Activated CD8-positive, alpha-beta memory T cell treated with anti-CD3 and anti-CD28 coated beads for 36 hours (primary cell): ENCODE data around the gene ITPR2. TPM values are rescaled to one million over a fixed set of nuclear protein-coding genes. Genes with fewer than 3 reads are reported as not detected.
"Not testable (repeated sequence)": the region's sequence is repeated elsewhere in the genome, so short reads cannot be mapped to it uniquely, and the experiment has no call there.

Experiments used
- CTCF ChIA-PET: fragments of 350-600 bp; sonication (Branson Sonifier 250); formaldehyde crosslinking; loops from one replicate; lab custom pipeline; 2021; ENCODE audit warnings: antibody characterized with exemption; lab: Charles Lee
- POLR2A ChIA-PET: fragments of 350-600 bp; sonication (Branson Sonifier 250); formaldehyde crosslinking; loops from one replicate; lab custom pipeline; 2021; ENCODE audit warnings: antibody characterized with exemption; lab: Charles Lee
- total RNA-seq, 2 experiments: library from RNA; stranded (reverse); gene quantifications; one replicate each; pipeline ENCODE4 v1.2.3, GENCODE V29; 2021

Gene ITPR2
- total RNA-seq, 2 experiments from 2014 or later = 27.0 to 28.6 TPM

DNA sequence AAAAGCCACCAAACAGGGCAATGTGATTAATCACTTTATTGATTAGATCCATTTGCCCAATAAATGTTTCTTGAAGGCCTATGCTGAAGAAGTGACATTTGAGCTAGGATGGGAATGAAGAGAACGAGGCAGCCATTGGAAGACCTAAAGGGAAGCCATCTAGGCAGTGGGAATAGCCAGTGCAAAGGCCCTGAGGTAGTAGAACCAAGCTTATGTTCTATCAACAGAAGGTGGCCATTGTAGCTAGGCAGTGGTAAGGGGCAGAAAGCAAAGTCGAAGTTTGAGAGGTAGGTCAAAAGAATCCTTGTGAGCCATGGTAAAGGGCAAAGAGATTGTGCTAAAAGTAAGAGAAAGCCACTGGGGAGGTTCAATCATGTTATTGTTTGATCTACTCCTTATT lies 173.1 kb downstream of the ITPR2 start:
- CTCF ChIA-PET = interaction anchor here (0.6 kb wide), 1 partner anchor 75 kb away, joined by 4 read pairs; no protein-coding TSS in a partner anchor
- POLR2A ChIA-PET = no interaction called here

DNA sequence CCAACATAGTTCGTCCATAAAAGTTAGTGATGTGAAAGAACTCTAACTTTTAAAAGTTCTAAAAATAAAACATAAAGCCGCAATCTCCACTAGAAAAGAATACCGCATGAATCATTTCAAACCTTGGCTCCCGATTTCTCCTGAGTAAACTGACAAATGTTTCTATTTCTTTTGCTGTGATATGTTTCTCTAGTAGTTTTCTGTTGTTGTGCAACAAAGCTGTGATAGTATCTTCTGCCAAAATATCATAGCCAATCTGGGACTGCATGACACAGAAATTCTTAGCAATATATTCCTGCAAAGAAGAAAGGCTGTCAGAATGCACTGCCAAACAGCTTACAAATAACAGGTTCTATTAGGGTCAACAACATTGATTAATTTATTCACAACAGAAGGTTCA lies 174.0 kb downstream of the ITPR2 start:
- ChIA-PET CTCF (no interaction called here), POLR2A (no interaction called here)

GRCh38 chr12:26654623-26655022 lies 178.4 kb downstream of the ITPR2 start:
- ChIA-PET CTCF (no interaction called here), POLR2A (no interaction called here)

DNA sequence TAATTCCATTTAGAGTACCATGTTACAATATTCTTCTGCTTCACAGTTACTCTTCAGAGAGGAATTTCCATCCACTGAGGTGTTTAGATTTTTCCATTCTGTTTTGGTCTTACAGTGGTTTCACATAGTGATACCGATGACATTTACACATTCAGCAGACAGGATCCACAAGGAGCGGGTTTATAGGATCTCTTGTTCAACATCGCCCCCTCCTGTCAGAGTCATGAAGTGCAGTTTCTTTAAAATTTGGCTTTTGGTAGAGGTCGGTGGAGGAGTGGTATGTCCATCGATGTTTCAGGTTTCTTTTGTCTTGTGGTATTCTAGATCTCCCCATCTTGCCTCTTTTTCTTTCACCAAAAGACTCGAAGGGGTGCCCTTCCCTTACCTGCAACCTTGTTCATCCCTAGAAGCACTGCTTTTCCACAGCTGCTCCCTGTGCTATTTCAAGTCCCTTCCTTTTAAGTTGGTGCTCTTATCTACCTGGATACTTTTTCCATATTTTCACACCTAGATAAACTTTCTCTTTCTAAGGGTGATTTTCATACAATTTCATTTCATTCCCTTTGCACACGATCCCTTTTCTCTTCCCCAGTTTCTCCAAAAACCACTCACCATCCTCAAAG lies 181.3 kb downstream of the ITPR2 start:
- POLR2A ChIA-PET = no interaction called here
- CTCF ChIA-PET = interaction anchor here (1.3 kb wide), 1 partner anchor 47 kb away, joined by 3 read pairs; no protein-coding TSS in a partner anchor

GRCh38 chr12:26651036-26651435 lies 182.0 kb downstream of the ITPR2 start:
- POLR2A ChIA-PET = no interaction called here
- CTCF ChIA-PET = no interaction called here

DNA sequence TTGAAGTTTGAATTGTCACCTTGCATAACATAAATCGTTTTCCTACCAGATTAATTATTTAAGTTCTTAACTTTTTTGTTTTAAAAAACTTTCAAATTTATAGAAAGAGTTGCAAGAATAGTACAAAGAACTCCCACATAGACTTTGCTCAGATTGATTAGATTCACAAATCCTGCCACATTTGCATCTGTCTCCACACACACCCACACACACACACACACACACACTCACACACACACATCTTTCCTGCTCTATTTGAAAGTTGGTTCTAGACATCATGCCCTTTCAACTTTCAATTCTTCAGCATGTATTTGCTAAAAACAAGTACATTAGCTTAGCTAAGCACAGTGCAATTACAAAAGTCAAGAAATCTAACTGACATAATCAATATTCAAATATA lies 184.0 kb downstream of the ITPR2 start:
- POLR2A ChIA-PET = no interaction called here
- CTCF ChIA-PET = no interaction called here

- POLR2A ChIA-PET = no interaction called here
These were observed 184.4 kb downstream of the ITPR2 start for GRCh38 chr12:26648584-26648983.

GRCh38 chr12:26648066-26648465 lies 184.9 kb downstream of the ITPR2 start:
- ChIA-PET POLR2A (no interaction called here), CTCF (no interaction called here)

More at GRCh38 chr12:26648584-26648983, 184.4 kb downstream of the ITPR2 start:
- CTCF ChIA-PET = no interaction called here

DNA sequence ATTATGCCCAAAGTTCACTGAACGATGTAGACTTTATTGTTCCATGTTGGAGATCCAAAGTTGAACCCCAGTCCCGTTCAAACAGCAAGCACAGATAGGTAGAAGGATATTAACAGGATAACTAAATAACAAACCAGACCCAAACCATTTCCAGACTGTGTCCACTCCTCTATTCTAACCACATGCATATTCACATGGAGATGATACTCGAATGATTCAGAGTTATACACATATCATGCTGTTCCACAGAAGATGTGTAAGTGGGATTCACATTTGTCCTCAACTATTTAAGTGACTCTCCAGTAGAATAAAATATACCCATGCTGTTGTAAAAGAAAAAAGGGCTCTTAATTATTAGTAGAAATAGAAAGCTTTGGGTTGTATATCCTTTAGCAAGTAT lies 185.9 kb downstream of the ITPR2 start:
- ChIA-PET CTCF (no interaction called here), POLR2A (no interaction called here)

DNA sequence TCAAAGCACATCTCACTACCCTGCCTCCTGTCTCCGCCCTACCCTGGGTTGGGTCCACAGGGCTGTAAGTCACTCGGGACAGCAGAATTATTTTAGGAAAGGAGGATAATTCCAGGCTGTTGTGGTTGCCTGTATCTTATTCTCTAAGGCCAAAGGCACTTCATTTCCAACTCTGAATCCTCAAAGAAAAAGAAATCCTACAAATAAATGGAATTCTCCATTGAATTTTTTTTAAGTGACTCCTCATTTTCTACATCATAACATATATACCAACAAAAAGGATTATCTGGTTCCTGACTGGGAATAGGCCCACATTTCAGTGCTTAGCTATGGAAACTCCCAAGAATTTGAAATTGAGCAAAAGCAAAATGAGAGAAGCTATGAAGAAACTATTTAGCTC lies 186.4 kb downstream of the ITPR2 start:
- POLR2A ChIA-PET = no interaction called here
- CTCF ChIA-PET = no interaction called here

- CTCF ChIA-PET, POLR2A ChIA-PET: not testable (repeated sequence)
These were observed 188.6 kb downstream of the ITPR2 start for GRCh38 chr12:26644376-26644775.

GRCh38 chr12:26643532-26644315 lies 189.3 kb downstream of the ITPR2 start:
- ChIA-PET CTCF (no interaction called here), POLR2A (no interaction called here)

DNA sequence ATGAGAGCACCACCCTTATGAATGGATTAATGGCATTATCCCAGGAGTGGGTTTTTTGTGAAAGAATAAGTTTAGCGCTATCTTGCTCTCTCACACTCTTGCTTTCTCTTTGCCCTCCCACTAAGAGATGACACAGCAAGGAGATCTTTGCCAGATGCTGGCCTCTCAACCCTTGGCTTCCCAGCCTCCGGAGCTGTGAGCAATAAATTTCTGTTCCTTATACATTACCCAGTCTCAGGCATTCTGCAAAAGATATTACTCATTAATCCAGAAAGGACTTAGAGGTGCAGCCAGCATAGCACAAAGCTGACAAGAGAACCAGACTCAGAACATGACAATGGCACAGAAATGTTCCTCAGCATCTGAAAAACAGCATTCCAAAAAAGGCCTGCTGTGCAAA lies 190.6 kb downstream of the ITPR2 start:
- ChIA-PET POLR2A (no interaction called here), CTCF (interaction anchor here (1.2 kb wide), 1 partner anchor 242 kb away, joined by 3 read pairs; no protein-coding TSS in a partner anchor)

GRCh38 chr12:26636710-26637328 lies 196.2 kb downstream of the ITPR2 start:
- ChIA-PET POLR2A (no interaction called here), CTCF (no interaction called here)

DNA sequence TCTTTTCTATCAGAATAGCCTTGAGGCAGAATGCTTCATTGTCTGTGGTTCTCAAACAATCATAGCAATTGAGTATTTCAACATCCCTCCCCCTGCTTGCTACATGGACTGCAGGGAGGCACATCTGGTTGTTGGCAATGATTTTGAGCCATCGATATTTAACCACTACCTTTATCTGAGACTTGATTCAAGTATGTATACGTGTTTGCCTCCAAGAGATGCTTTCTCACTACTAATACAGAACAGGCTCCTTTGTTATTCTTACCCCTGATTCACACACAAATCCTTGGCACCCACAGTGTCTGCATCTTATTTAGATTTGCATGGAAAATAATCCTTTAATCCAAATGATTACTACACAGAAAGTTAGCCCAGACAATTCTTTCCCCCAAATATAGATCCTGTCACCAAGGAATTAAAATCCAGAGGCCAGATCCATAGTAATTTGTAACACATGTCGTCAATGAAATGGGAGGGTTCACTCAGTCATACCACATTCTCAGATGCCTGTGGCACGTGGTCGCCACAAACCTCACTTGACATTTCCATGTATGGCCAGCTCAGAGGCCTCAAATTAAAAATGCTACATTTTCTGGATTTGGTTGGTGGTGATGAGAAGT lies 199.3 kb downstream of the ITPR2 start:
- ChIA-PET CTCF (no interaction called here), POLR2A (no interaction called here)

- ChIA-PET CTCF (no interaction called here), POLR2A (no interaction called here)
These were observed 200.2 kb downstream of the ITPR2 start for GRCh38 chr12:26632756-26633155.

- ChIA-PET CTCF (no interaction called here), POLR2A (no interaction called here)
These were observed 201.1 kb downstream of the ITPR2 start for GRCh38 chr12:26631846-26632245.

- POLR2A ChIA-PET = no interaction called here
- CTCF ChIA-PET = no interaction called here
These were observed 202.4 kb downstream of the ITPR2 start for GRCh38 chr12:26630546-26631027.

DNA sequence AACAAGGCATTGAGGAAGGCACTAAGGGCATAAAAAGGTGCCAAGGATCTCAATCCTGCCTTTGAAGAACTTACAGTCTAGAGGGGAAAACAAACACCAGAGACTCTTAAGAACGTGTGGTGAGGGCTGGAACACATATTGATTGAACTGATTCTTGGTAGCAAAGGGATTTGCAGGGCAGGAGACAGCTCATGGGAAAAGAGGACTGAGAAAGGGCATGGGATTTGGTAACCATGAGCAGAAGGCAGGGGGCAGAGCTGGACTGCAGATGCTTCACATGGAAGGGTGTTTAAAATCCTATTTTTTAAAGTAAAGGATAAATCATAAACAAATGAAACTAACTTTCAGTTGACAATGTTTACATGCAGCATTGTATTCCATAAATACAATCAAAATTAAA lies 203.1 kb downstream of the ITPR2 start:
- POLR2A ChIA-PET = no interaction called here
- CTCF ChIA-PET = no interaction called here

DNA sequence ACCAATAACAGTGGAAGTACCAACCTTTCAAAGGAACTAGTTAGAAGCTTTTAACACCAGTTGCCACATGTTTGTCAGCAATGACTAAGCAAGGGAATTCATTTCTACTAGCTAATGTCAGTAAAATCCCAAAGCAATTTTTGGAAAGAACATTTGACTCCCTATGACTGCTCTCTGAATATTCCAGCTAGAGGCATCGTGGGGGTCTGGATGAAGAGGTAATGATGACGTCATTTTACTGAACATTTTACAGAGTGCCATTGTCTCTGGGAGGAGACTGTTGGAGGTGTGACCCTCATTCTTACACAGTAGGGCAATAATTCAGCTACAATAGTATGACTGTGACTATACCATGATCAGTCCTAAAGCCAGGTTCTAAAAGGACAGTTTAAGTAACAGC lies 204.8 kb downstream of the ITPR2 start:
- ChIA-PET CTCF (no interaction called here), POLR2A (no interaction called here)
